T follicular helper cell (primary cell): ENCODE measurements around the gene TBX2.
A peak's percentile ranks its signal among the peaks of the same experiment; 100 is the strongest.
"Not testable (repeated sequence)": the region's sequence is repeated elsewhere in the genome, so short reads cannot be mapped to it uniquely, and the experiment has no call there.

Experiments
- DNase-seq: peaks from one replicate; pipeline ENCODE4 v3.0.0-alpha.2; 2020; ENCODE audit warnings: low read depth

TBX2 gene

DNA sequence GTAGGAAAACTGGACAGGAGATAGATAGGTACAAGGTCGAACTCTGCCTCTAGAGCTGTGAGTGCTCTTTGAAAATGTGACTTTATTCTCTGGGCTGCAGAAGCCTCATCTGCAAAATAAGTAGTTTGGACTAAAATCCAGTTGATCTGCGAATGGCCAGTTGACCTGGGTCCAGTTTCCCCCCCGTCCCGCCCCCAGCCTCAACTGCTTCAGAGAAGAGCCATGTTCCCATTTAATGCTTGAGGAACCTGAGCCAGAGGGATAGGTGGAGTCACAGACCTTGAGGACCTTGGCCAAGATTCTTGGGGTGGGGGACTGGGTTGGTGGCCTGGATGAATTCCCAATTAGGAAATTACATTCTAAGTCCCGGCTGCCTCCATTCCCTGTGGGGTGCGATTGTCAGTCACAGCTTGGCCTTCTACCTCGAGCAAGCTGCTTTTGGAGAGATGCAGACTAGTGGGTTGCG is 14.1 kb downstream of the TBX2 start:
- DNase-seq = no peak

DNA sequence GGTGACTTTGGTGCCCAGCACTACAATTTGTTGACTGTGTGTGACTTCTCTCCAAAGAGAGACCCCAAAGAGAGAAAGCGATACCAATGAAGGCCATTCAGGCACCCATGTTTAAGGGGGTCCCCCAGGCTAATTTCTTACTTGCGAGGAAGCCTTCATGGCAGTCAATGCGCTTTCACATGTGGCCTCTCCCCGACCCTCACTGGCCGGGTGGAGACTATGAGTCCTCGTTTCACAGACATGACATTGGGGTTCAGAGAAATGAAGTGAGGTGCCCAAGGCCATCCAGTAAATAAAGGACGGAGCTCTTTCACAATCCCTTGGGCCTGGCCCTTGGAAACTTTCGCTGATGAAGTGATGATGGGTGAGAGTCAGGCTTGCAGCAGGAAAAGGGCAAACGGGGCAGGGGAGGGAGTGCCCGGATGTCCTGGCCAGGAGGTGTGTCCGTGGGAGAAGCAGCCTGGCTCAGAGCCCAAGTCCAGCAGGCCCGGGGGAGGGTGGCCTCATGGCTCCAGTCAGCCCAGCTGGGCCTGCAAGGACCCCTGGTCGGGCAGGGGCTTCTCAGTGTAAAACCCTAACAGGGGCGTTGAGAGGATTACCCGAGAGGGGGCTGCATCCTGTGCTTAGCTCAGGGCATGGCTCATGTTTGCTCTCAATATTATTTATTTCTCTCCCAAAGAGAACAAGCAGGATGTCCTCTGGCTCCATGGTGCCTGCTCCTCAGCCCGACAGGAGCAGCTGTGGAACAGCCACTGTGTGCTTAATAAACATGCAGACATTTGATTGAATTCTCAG is 14.7 kb downstream of the TBX2 start:
- no peak for DNase-seq

DNA sequence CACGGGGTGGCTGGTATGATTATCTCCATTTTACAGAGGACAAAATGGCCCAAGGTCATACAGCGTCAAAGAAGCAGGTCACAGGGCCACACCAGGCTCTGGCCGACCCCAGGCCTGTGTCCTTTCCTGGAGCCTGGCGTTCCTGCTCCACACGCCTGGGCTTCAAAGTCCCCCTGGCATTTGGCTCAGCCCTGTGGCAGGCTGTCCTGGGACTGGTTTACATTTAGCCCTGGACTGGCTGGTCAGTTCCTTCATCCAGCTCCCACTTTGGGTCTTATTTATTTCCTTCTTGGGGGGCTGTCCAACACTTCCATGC is 15.3 kb downstream of the TBX2 start:
- DNase-seq = no peak

DNA sequence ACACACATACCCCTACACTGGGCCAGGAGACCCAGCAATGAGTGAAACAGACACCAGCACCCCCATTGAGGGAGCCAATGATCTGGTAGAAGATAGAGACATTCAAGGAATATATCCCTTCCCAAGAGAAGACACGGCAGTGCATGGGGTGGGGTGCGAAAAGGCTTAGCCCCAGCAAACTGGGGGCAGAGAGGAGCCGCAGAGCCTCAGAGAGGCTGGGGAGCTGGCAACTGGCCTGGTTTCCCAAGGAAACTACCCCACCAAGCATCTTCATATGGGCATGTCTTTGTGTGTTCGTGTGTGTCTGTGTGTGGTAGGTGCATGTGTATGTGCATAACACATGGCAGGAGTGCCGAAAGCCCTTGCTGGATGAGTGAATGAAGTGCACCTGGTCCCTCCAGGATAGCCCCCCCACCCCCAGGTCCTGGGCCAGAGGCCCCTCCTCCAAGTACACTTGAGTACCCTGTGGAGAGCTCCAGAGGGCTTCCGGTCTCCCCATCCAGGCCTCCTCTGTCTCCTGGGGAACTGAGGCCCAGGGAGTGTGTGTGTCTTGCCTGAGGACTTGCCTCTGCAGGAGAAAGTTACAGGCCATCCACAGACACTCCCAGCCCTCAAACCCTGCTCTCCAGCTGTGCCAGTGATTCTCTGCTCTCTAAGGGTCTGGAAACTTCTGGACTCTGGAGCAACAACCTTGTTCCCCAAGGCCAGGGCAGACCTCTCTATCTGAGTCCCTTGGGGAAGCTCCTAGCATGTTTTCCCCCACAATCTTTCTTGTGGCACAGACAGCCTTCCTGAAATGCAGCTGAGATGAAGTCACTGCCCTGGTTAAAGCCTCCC is 15.9 kb downstream of the TBX2 start:
- no peak for DNase-seq

DNA sequence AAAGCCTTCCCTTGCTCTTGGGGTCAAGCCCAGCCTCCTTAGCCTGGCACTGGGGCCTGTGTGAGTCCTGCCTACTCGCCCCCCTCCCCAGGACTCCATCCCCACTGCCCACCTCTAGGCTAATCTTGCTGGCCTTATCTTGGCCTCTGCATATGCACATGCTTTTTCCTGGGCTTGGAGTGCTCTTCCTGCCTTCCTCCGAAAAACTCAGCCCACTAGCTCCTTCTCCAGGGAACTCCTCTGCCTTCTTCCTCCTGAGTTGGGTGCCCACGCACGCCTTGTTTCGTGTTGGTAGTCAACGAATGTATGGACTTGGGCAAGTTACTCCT is 16.5 kb downstream of the TBX2 start:
- DNase-seq = no peak

DNA sequence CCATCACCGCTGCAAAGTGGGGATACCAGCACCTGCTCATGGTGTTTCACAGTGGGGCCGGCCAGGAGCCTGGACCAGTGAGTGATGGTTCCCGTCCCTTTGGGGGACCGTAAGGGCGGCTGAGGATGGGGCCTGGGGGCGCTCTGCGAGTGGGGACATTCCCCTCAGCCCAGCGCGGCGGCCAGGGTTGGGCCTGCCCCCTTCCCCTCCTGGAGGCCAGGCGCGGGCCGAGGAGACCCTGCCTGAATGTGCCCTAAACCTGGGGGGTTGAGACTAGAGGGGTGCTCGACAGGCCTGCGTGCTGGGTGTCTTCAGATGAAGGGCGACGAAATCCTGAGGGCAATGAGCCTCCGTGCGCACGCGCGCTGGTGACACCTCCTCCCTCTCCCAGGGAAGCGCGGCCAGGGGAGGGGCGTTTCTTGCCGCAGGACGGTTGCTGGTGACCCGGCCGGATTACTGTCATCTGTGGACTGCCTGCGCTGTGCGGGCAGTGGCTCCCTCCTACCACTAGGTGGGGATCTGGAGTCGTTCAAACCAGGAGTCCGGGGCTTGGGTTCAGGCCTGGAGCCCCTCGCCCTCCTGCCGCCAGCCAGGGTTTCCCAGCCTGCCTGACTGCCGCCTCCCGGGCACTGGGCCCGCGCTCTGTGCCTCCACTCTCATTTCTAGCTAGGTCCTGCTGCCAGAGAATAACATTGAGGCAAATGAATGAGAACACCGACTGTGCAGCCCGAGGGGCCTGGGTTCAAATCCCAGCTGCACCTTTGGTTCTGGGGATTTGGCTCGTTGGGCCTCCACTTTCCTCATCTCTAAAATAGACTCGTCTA is 17.1 kb downstream of the TBX2 start:
- DNase-seq = peak; percentile 32

DNA sequence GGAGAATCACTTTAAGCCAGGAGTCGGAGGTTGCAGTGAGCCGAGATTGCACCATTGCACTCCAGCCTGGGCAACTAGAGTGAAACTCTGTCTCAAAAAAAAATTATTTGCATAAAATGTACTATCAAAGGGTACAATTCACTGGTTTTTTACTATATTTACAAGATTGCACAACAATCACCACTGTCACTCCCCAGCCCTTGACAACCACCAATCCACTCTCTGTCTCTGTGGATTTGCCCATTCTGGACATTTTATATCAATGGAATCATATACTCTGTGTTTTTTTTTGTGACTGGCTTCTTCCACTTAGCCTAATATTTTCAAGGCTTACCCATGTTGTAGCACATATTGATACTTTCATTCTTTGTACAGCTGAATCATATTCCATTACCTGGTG is 18.8 kb downstream of the TBX2 start:
- DNase-seq = no peak

DNA sequence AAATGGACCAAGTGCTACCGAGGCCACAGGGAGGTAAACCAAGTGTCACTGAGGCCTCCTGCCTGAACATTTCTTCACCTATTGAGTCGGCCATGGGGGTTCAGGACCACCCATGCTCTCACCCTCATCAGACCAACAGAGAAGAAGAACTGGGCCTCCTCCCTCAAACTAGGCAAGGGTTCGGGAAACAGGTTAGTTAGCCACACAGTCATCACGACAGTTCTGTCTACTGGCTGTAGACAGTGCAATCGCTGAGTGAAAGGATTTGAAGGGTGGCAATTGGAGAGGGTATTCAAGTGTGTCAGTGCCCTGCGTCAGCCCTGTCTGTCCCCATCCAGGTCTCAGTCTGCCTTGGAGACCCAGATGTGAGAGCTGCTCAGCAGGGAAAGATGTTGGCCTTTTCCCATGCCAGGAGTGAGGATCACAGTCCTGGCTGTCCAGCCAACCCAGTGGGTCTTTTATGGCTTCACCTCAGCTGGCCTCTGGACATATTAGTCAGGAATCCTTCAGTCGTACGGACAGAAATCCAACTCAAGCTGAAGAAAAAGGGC is 19.9 kb downstream of the TBX2 start:
- DNase-seq = no peak

DNA sequence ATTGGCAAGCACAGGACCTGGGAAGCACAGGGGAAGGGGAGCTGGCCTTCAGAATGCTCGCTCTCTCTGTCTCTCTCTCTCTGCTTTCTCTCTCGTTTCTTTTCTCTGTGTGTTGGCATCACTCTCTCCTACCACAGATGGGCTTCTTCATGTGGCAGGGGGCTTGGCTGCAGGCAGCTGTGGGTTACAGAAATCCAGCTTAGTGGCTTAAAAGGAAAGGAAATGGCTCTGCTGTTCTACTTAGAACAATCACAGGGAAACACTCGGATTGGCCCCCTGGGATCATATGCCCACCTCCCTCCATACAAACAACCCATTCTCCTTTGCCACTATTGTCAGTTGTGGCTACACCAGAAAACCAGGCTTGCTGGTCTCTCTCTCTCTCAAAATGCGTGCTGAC is 20.4 kb downstream of the TBX2 start:
- no peak for DNase-seq

DNA sequence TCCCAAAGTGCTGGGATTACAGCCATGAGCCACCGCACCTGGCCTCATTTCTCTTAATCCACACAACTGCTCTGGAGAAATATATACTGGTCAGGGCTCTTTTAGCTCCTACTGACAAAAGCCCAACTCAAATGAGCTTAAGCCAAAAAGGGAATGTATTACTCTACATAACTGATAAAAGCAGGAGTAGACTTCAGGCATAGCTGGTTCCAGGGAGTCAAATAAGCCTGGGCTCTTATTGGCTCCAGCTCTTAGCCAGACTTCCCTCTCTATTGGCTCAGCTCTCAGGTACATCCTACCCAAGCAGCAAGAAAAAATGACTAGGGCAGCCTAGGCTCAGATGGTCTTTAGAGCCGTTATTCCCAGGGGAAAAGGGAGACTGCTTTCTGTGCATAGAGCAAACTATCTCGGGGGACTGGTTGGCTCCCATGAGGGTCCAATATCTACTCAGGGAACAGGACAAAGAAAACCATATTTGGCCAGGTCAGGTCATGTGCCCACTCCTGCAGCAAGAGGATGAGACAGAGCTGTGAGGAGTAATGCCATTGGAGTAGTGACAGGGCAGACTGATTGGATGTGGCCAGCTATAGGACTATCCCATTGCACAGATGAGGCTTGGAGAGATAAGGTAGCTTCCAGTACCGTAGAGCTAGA is 21.2 kb downstream of the TBX2 start:
- DNase-seq = no peak

DNA sequence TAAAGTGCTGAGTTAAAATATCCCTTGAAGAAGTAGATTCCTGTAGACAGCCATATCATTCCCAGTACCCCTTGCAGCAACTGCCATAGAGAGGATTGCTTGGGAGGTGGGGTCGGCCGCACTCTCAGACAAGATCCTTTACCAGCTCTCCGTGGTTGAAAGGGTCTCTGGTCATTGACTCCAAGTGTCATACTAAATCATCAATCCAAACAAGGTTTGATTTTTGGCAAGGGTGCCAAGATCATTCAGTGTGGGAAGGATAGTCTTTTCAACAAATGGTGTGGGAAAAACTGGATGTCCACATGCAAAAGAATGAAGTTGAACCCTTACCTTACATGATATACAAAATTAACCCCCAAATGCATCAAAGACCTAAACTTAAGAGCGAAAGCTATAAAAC is 21.8 kb downstream of the TBX2 start:
- no peak for DNase-seq

DNA sequence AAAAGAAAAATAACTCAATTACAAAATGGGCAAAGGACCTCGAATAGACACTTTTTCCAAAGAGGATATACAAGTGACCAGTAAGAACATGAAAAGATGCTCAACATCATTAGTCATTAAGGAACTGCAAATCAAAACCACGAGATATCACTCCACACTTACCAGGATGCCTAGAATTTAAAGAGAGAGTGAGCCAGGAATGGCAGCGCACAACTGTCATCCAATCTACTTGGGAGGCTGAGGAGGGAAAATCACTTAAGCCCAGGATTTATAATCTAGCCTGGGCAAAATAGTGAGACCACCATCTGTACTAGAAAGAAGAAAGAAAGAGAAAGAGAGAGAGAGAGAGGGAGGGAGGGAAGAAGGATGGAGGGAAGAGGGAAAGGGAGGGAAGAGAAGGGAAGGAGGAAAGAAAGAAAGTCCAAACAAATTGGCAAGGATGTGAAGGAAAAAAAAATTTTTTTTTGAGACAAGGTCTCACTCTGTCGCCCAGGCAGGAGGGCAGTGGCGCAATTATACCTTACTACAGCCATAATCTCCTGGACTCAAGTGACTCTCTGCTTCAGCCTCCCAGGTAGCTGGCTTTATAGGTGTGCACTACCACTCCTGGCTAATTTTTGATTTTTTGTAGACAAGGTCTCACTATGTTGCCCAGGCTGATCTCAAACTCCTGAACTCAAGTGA is 22.6 kb downstream of the TBX2 start:
- DNase-seq = no peak

DNA sequence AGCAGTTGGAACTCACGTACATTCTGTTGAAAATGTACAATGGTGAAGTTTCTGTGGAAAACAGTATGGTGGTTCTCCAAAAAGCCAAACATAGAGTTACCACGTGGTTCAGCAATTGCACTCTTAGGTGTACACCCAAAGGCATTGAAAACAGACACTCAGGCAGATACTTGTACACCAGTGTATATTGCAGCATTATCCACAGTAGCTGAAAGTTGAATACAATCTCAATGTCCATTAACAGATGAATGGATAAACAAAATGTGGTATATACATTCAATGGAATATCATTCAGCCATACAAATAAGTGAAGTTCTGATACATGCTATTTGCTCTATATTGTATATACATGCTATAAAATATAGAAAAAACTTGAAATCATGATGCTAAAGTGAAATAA is 23.2 kb downstream of the TBX2 start:
- DNase-seq = no peak

DNA sequence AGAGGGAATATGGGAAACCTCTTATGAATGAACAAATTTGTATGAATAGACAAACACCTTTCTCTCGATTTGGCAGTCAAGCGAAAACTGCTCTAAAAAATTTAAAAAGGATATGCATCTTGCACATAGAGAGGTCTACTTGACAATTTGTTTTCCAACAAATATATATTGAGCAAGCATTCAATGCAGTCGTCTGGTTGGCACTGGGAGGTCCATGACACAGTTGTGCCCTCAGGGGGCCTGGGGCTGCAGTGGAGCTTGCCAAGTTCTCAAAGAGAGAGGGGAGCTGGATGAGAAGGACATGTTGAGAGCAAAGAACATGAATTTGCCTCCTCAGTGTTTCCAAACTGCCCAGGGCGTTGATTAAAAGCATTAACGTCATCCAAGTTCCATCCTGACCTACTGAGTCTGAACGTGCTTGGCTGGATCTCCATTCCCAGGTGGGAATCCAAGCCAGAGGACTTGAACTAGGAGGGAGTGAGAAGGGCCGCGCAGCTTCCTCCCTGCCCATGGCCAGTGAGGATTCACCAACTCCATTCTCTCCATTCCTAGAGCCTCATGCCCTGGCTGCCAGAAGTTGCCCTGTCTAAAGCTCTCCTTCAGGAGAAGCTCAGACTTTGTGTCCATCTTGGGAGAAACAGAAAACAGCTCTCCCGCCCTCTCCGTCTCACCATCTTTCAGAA is 24.5 kb downstream of the TBX2 start:
- DNase-seq = no peak

DNA sequence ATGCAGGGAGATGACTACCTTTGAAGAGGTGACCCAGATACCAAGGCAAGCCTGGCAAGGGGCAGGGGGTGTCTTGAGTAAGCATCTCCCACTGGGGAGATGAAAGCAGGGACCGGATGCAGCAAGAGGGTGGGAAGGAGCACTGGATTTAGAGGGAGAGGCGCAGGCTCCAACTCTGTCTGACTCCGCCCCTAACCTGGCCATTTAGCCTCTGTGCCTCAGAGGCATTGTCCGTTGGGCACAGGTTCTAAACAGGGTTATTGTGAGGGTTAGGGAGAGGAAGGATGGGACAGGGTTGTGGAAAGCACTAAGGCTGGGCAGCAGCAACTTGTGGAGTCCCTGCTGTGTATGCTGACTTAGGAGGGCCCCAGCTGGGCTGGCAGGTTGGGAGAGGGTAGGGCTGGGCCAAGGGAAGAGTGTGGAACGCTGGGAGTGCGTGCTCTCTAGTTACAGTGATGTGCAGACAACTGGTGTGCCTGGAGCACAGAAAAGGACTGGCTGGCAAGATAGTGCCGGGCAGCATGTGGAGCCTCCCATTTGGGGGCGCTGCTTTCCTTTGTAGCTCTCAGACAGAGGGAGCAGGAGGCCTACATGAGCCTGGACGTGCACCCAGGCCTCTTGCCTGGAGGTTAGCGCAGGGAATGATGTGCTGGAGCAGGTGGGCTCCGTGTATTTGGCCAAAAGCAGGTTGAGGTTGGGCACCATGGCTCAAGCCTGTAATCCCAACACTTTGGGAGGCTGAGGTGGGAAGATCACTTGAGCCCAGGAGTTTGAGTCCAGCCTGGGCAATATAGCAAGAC is 26.2 kb downstream of the TBX2 start:
- no peak for DNase-seq

DNA sequence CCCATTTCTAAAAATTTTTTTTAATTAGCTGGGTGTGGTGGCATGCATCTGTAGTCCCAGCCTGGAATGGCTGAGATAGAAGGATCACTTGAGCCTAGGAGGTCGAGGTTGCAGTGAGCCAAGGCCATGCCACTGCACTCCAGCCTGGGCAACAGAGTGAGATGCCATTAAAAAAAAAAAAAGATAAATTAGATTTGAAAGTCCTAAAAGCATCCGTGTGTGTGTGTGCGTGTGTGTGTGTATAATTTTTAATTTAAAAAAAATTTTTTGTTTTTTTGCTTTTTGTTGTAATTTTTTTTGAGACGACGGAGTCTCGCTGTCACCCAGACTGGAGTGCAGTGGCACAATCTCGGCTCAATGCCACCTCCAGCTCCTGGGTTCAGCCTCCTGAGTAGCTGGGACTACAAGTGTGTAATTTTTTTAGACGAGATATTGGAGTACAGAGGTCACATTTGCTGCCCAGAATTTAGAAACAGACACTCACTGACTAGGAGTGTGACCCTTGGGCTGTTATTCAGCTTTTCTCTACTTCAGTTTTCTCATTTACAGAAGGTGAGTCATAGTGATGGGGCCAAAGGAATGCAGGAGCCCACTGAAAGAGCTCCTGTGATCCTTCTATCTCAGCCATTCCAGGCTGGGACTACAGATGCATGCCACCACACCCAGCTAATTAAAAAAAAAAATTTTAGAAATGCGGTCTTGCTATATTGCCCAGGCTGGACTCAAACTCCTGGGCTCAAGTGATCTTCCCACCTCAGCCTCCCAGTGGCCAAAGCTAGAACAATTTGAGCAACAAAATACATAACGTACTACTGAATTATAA is 27.1 kb downstream of the TBX2 start:
- DNase-seq = no peak

DNA sequence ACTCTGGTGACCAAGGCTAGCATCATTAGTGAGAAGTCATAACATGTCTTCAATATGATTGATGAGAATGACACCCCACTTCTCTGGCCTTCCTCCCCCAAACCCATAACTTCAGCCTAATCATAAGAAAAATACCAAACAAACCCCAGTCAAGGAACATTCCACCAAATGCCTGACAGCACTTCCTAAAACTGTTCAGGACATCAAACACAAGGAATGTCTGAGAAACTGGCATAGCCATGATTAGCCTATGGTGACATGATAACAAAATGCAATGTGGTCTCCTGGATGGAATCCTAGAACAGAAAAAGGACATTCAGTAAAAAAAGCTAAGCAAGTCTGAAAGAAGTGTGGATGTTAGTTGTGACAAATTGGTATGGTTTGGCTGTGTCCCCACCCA is 27.9 kb downstream of the TBX2 start:
- DNase-seq = no peak

DNA sequence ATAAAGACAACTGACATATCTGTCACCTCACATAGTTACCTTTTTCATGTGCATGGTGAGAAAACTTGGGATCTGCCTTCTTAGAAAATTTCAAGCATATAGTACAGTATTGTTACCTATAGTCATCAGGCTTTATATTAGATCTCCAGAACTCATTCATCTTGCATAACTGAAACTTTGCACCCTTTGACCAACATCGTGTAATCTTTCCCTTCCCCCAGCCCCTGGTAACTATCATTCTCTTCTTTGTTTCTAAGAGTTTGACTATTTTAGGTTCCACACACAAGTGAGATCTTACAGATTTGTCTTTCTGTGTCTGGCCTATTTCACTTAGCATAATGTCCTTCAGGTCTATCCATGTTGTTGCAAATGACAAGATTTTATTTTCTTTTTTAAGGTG is 29.6 kb downstream of the TBX2 start:
- no peak for DNase-seq

DNA sequence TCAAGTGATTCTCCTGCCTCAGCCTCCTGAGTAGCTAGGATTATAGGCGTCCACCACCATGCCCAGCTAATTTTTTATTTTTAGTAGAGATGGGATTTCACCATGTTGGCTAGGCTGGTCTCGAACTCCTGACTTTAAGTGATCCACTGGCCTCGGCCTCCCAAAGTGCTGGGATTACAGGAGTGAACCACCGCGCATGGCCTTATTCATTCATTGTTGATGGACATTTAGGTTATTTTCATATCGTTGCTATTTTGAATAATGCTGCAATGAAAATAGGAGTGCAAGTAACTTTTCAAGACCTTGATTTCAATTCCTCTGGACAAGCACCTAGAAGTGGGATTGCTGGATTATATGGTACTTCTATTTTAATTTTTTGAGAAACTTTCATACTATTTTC is 30.2 kb downstream of the TBX2 start:
- DNase-seq = not testable (repeated sequence)
